Measurements from ENCODE around the gene GRWD1.

The GRWD1 gene

GRCh38 chr19:48445606-48446481 lies at the start of gene GRWD1:
TSS of gene GRWD1 (plus strand) at chr19:48445983. CDS start at chr19:48446006, 23 bp downstream.
- H3K27ac ChIP-seq (ENCODE audit: low read depth, low read length), result peak within 1 kb of the TSS; percentile 90
- H3K9ac ChIP-seq (ENCODE audit: low read length), result peak within 1 kb of the TSS; percentile 73
- H3K36me3 ChIP-seq (ENCODE audit: insufficient read depth, low read length), result peaks cover 25% of the 10 kb centered on the region
- no peaks in the 10 kb centered on the region for H3K9me3 ChIP-seq (ENCODE audit: low read length)
- peaks cover 20% of the 10 kb centered on the region for H3K4me1 ChIP-seq (ENCODE audit: insufficient read depth, low read length)
- peak within 1 kb of the TSS; percentile 76 to 97 for H3K4me3 ChIP-seq (ENCODE audit: low read depth in 1 of 2, low read length in 2 of 2)
- peaks cover 15 to 26% of the 10 kb centered on the region in 2 donors for H3K27me3 ChIP-seq (ENCODE audit: control insufficient read depth in 1 of 2, insufficient read depth in 2 of 2, low read length in 2 of 2)

- no peaks in the 10 kb centered on the region for H3K9me3 ChIP-seq (ENCODE audit: low read length)
- H3K27me3 ChIP-seq (ENCODE audit: control insufficient read depth in 1 of 2, insufficient read depth in 2 of 2, low read length in 2 of 2), result peaks cover 52 to 67% of the 10 kb centered on the region in 2 donors
- H3K36me3 ChIP-seq (ENCODE audit: insufficient read depth, low read length), result no peaks in the 10 kb centered on the region
- H3K4me3 ChIP-seq (ENCODE audit: low read depth in 1 of 2, low read length in 2 of 2), result no peak overlapping the region
- H3K27ac ChIP-seq (ENCODE audit: low read depth, low read length), result no peak overlapping the region
- H3K9ac ChIP-seq (ENCODE audit: low read length), result no peak overlapping the region
- peaks cover 15% of the 10 kb centered on the region for H3K4me1 ChIP-seq (ENCODE audit: insufficient read depth, low read length)
Observed at GRCh38 chr19:48396016-48396823, 49.6 kb upstream of the GRWD1 start.

- H3K36me3 ChIP-seq (ENCODE audit: insufficient read depth, low read length), result no peaks in the 10 kb centered on the region
- H3K4me3 ChIP-seq (ENCODE audit: low read depth in 1 of 2, low read length in 2 of 2), result no peak overlapping the region
- no peak overlapping the region for H3K9ac ChIP-seq (ENCODE audit: low read length)
- H3K27me3 ChIP-seq (ENCODE audit: control insufficient read depth in 1 of 2, insufficient read depth in 2 of 2, low read length in 2 of 2), result peaks cover 52 to 67% of the 10 kb centered on the region in 2 donors
- no peak overlapping the region for H3K27ac ChIP-seq (ENCODE audit: low read depth, low read length)
- H3K9me3 ChIP-seq (ENCODE audit: low read length), result no peaks in the 10 kb centered on the region
- peaks cover 15% of the 10 kb centered on the region for H3K4me1 ChIP-seq (ENCODE audit: insufficient read depth, low read length)
Observed at GRCh38 chr19:48396824-48397176, 49.0 kb upstream of the GRWD1 start.

GRCh38 chr19:48397263-48398101 lies 48.3 kb upstream of the GRWD1 start:
- Histone ChIP-seq H3K4me1 (ENCODE audit: insufficient read depth, low read length) (peaks cover 15% of the 10 kb centered on the region), H3K27ac (ENCODE audit: low read depth, low read length) (no peak overlapping the region), H3K4me3 (ENCODE audit: low read depth in 1 of 2, low read length in 2 of 2) (peak overlapping the region in 1 of 2 donors; percentile 35), H3K27me3 (ENCODE audit: control insufficient read depth in 1 of 2, insufficient read depth in 2 of 2, low read length in 2 of 2) (peaks cover 52 to 61% of the 10 kb centered on the region in 2 donors), H3K36me3 (ENCODE audit: insufficient read depth, low read length) (no peaks in the 10 kb centered on the region), H3K9ac (ENCODE audit: low read length) (no peak overlapping the region), H3K9me3 (ENCODE audit: low read length) (no peaks in the 10 kb centered on the region)

GRCh38 chr19:48398102-48398374 lies 47.7 kb upstream of the GRWD1 start:
- no peak overlapping the region for H3K9ac ChIP-seq (ENCODE audit: low read length)

GRCh38 chr19:48398375-48399235 lies 47.2 kb upstream of the GRWD1 start:
- Histone ChIP-seq H3K4me1 (ENCODE audit: insufficient read depth, low read length) (peaks cover 15% of the 10 kb centered on the region), H3K9me3 (ENCODE audit: low read length) (no peaks in the 10 kb centered on the region), H3K27me3 (ENCODE audit: control insufficient read depth in 1 of 2, insufficient read depth in 2 of 2, low read length in 2 of 2) (peaks cover 42 to 49% of the 10 kb centered on the region in 2 donors), H3K27ac (ENCODE audit: low read depth, low read length) (no peak overlapping the region), H3K9ac (ENCODE audit: low read length) (no peak overlapping the region), H3K4me3 (ENCODE audit: low read depth in 1 of 2, low read length in 2 of 2) (peak overlapping the region in 1 of 2 donors; percentile 35), H3K36me3 (ENCODE audit: insufficient read depth, low read length) (no peaks in the 10 kb centered on the region)

More at GRCh38 chr19:48398102-48398374, 47.7 kb upstream of the GRWD1 start:
- H3K4me1 ChIP-seq (ENCODE audit: insufficient read depth, low read length), result peaks cover 15% of the 10 kb centered on the region
- peaks cover 47 to 55% of the 10 kb centered on the region in 2 donors for H3K27me3 ChIP-seq (ENCODE audit: control insufficient read depth in 1 of 2, insufficient read depth in 2 of 2, low read length in 2 of 2)
- peak overlapping the region in 1 of 2 donors; percentile 35 for H3K4me3 ChIP-seq (ENCODE audit: low read depth in 1 of 2, low read length in 2 of 2)
- no peak overlapping the region for H3K27ac ChIP-seq (ENCODE audit: low read depth, low read length)
- H3K9me3 ChIP-seq (ENCODE audit: low read length), result no peaks in the 10 kb centered on the region
- no peaks in the 10 kb centered on the region for H3K36me3 ChIP-seq (ENCODE audit: insufficient read depth, low read length)

GRCh38 chr19:48400018-48400742 lies 45.6 kb upstream of the GRWD1 start:
- Histone ChIP-seq H3K4me3 (ENCODE audit: low read depth in 1 of 2, low read length in 2 of 2) (peak overlapping the region in 1 of 2 donors; percentile 37), H3K27me3 (ENCODE audit: control insufficient read depth in 1 of 2, insufficient read depth in 2 of 2, low read length in 2 of 2) (peaks cover 29 to 34% of the 10 kb centered on the region in 2 donors), H3K36me3 (ENCODE audit: insufficient read depth, low read length) (no peaks in the 10 kb centered on the region), H3K9me3 (ENCODE audit: low read length) (no peaks in the 10 kb centered on the region), H3K4me1 (ENCODE audit: insufficient read depth, low read length) (peaks cover 11% of the 10 kb centered on the region), H3K9ac (ENCODE audit: low read length) (no peak overlapping the region), H3K27ac (ENCODE audit: low read depth, low read length) (no peak overlapping the region)

- peaks cover 18 to 23% of the 10 kb centered on the region in 2 donors for H3K27me3 ChIP-seq (ENCODE audit: control insufficient read depth in 1 of 2, insufficient read depth in 2 of 2, low read length in 2 of 2)
Observed at GRCh38 chr19:48401287-48401686, 44.5 kb upstream of the GRWD1 start.

GRCh38 chr19:48403606-48404005 lies 42.2 kb upstream of the GRWD1 start:
- no peak overlapping the region for H3K27ac ChIP-seq (ENCODE audit: low read depth, low read length)
- no peaks in the 10 kb centered on the region for H3K9me3 ChIP-seq (ENCODE audit: low read length)
- no peak overlapping the region for H3K9ac ChIP-seq (ENCODE audit: low read length)
- H3K27me3 ChIP-seq (ENCODE audit: control insufficient read depth in 1 of 2, insufficient read depth in 2 of 2, low read length in 2 of 2), result peaks cover 0 to 4% of the 10 kb centered on the region in 2 donors
- no peak overlapping the region for H3K4me3 ChIP-seq (ENCODE audit: low read depth in 1 of 2, low read length in 2 of 2)
- H3K4me1 ChIP-seq (ENCODE audit: insufficient read depth, low read length), result no peaks in the 10 kb centered on the region
- no peaks in the 10 kb centered on the region for H3K36me3 ChIP-seq (ENCODE audit: insufficient read depth, low read length)

More at GRCh38 chr19:48401287-48401686, 44.5 kb upstream of the GRWD1 start:
- Histone ChIP-seq H3K4me1 (ENCODE audit: insufficient read depth, low read length) (peaks cover 11% of the 10 kb centered on the region), H3K36me3 (ENCODE audit: insufficient read depth, low read length) (no peaks in the 10 kb centered on the region), H3K9me3 (ENCODE audit: low read length) (no peaks in the 10 kb centered on the region), H3K4me3 (ENCODE audit: low read depth in 1 of 2, low read length in 2 of 2) (no peak overlapping the region), H3K27ac (ENCODE audit: low read depth, low read length) (no peak overlapping the region), H3K9ac (ENCODE audit: low read length) (no peak overlapping the region)

Data from muscle layer of colon (tissue), 2 donors.